Kidney capillary endothelial cell (primary cell): ENCODE data around the gene POLR2B.
"Not testable (repeated sequence)": the region's sequence is repeated elsewhere in the genome, so short reads cannot be mapped to it uniquely, and the experiment has no call there.

Source experiments
- DNase-seq: peaks from one replicate; pipeline ENCODE4 v3.0.0-alpha.2; 2018; ENCODE audit warnings: low spot score

POLR2B gene

DNA sequence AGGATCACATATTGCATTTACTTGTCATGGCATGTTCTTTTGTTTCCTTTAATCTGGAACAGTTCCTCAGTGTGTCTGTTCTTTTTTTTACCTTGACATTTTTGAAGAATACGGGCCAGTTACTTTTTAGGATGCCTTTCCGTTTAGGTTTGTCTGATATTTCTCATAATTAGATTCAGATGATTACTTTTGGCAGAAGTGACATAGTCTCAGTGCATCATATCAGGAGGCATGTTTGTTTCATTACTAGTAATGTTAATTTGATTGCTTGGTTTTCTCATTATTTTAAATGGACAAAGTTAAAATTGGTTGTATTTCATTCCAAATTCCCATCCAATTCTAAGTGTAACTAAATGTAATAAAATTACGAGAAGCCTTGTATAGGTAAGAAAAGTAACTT lies 8.3 kb downstream of the POLR2B start:
- no peak for DNase-seq

DNA sequence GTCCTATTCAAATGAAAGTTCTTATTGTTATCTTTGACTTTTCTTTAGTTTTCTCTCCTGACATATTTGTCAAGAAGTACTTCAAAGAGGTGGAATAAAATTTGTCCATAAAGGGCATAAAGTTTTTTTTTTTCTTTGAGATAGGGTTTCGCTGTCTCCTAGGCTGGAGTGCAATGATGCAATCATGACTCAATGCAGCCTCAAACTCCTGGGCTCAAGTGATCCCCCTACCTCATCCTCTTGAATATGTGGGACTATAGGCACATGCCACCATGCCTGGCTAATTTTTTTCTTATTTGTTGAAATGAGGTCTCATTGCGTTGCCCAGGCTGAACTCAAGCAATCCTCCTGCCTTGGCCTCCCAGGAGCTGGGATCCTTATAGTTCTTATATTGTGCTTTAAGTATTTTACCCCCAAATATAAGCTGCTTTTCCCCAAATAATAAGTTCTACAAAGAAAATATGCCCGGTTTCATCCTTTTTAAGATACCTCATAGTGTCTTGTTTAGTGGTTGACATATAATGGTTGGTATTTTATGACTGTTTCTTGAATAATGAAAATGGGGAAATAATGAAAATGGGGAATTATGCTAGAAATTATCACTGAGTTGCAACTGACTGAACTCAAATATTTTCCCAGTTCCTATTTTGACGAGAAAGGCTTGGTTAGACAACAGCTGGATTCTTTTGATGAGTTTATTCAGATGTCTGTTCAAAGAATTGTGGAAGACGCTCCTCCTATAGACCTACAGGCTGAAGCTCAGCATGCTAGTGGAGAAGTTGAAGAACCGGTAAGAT lies 11.6 kb downstream of the POLR2B start:
- DNase-seq, result no peak

DNA sequence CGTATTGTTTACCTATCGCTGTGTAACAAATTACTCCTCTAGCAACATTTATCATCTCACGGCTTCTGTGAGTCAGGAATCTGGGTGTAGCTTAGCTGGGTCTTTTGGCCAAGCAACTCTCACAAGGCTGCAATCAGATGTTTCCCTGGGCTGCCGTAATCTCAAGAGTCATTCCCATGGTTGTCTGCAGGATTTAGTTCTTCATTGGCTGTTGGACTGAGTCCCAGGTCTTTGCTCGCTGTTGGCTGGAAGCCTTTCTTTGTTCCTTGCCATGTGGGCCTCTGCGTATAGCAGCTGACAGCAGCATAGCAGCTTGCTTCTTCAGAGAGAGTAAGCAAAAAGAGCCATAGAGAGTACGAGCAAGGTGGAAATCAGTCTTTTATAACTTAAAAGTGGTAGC lies 16.8 kb downstream of the POLR2B start:
- no peak for DNase-seq

DNA sequence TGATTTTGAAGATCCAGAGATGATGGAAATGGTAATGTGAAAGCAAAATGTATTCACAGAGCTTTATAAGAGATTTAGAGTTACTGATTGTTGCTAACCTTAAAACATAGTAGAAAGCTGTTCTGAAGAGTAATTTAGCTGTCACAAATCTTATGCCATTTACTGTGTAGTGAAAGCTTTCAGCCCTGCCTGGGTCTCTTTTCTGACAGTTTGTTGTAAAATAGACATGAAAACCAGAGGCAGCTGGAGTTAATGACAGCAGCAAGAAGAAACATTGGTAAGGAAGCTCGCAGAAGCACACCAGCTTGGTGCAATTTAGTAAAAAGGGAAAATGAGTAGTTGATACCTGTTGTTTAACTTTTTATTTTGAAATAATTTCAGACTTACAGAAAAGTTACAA lies 21.1 kb downstream of the POLR2B start:
- no peak for DNase-seq

DNA sequence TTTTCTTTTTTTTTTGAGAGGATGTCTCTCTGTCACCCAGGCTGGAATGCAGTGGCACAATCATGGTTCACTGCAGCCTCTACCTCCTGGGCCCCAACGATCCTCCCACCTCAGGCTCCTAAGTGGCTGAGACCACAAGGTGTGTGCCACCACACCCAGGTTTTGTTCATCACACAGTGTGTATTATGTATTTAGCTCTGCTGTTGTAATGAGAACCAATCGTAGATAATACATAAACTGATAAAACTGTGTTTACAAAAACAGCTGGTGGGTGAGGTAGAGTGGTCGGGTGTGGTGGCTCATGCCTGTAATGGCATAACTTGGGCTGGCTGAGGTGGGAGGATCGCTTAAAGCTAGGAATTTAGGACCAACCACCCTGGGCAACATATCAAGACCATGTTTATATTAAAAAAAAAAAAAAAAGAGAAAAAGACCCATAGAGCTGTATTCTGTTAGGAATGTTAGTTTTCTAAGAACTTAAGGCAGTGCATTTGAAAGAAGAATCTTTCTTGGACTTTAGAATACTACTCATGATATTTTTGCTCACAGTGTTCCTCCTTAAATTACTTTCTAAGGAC lies 34.9 kb downstream of the POLR2B start:
- DNase-seq, result no peak

DNA sequence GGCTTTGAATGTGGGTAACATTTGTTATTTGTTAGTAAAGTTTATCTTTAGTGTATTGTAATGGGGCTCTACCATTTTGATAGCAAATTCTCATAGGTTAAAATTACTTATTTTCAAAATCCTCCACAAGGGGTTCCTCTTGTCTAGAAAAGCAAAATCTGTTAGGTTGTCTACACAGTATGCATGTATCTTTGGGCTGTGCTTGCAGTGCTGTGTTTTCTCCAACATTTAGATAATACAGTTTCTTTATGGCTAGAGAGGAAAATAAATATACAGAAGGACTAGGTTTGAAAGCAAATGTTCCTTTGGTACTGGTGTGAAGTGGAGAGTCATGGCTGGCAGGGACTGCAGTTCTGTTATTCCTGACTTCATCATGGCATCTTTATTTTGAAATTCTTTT lies 40.3 kb downstream of the POLR2B start:
- no peak for DNase-seq

DNA sequence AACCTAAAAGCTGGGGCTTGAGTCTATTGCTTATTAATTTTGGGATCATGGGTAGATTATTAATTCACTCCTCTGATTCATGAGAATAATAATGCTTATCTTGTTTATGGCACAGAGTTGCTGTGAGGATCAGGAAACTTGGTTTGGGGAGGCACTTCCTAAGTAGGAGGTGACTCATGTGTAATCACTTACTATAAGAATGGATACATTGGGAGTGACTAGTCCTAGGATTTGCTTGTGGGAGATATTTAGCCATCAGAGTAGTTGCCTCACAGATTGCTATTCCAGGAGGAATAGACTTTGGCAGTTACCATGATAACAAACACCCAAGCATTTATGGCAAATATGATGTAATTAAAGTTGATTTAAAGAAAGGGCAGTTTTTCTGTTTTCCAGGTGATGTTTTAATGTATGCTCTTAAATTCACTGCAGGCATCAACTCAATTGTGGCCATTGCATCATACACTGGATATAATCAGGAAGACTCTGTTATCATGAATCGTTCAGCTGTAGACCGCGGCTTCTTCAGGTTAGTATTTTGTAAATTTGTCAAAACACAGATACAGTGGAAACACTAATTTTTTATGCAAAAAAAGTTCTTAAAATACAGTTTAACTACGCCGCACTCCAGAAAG lies 41.9 kb downstream of the POLR2B start:
- DNase-seq, result peak; percentile 89

DNA sequence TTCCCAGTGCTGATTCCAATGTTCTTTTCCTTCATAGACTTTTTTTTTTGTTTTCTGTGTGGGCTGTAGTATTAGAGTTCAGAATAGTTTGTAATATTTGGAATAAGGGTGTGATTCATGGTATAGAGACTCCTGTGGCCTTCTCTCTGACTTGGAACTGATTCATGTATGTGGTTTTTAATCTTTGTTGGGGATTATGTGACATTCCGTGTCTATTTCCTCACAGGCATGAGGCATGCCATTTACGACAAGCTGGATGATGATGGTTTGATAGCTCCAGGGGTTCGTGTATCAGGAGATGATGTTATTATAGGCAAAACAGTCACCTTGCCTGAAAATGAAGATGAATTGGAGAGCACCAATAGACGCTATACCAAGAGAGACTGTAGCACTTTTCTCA lies 44.4 kb downstream of the POLR2B start:
- no peak for DNase-seq

DNA sequence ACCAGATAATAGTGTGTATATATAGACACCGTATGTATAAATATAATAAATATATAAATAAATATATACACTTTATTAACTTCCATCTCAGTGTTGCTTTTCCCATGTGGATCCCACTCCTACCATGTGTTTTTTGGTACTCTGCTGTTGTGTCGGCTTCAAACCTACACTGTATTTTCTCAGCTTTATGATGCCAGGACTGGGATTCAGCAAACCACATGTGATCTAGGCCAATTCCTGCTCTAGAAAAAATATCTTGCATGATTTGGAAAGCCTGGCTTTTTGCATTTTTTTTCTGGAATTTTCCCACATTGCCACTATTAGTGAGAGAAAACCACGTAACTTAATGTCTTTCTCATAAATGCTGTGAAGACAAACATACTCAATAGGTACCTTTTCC lies 55.8 kb downstream of the POLR2B start:
- DNase-seq, result no peak

DNA sequence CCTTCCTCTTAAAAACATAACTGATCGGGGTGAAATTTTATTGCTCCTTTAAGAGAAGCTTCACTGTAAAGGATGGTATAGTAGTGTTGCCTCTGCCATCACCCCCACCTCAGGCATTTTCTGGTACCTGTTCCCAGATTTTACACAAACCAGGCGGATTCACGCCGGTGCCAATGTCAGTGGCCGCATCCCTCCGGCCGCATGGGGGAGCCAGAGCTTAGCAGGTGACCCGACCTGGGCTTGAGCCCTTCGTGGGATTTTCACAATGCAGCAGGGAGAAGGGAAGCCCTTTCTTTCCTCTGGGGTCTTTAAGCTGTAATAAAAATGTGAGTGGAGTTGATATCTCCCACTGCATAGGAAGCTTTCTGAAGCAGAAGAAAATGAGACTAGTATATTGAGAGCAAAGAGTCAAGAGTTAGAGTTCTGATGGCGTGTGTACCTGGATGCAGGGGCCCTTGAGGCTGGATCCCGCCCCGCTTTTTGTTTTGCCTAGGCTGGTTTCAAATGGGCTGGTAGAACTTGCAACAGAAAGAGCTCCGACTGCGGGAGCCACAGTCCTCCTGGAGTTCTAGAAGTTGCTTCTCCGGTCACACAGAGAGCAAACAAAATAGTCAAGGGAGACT lies 59.4 kb downstream of the POLR2B start:
- DNase-seq, result no peak

DNA sequence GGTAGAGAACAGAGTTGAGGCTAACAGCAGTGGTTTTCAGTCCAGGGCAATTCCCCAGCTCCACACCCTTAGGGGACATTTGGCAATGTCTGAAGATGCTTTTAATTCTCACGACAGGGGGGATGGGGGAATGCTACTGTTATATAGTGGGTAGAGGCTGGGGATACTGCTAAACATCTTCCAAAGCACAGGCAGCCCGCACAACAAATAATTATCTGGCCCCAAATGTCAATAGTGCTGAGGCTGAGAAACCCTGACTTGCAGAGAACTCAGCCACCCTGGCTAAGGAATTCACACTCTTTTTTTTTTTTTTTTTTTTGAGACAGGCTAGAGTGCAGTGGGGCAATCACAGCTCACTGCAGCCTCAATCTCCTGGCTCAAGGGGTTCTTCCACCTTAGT lies 60.6 kb downstream of the POLR2B start:
- no peak for DNase-seq

DNA sequence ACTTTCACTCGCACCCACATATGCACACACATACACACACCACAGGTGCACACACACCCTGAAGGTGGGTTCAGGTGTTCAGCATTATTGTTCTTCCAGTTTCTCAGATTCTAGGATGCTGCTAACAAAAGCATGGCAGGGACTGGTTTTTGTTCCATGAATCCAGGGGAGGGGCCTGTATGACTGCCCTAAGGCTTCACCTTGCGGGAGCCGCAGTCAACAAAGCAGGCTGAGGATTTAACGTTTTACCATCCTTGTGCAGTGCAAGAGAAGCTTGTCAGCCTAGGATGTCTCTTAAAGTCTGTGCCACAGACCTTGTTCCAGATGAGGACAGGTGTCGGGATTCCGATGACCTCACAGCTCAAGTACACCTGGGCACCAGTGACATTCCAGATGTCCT lies 61.8 kb downstream of the POLR2B start:
- DNase-seq, result no peak

DNA sequence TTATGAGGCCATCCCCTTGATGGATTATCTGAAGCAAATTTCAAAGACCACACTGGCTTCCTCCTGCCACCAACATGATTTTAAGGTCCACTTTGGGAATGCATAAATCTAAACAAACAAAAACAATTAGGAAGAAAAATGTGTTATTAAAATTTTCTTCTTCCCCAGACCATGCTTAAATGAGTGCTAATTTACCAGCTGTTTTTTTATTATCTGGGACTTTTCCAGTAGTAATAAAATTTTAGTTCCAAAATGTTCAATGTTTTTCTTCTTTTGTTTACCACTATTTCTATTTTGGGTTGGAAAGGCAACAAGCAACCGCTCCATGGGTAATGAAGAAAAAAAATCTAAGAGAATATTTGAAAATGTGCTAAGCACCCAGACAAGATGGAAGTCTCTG lies 62.3 kb downstream of the POLR2B start:
- DNase-seq, result no peak

DNA sequence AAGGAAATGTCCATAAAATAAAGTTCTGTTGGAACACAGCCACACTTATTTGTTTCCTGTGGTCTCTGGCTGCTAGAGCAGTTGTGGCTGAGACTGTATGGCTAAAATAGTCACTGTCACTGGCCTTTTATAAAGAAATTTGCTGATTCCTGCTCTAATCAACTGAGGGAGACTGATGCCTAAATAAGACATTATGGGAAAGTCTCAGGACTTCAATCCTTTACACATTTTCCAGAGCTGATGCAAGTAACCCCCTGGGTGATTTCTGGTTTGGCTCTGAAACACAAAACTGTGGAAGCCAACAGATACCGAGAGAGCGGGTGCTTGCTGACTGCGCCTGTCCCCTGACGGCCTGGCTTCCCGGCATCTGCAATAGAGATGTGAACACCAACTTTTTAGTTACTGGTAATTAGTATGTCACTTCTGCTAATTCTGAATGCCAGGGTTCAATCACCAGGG lies 64.0 kb downstream of the POLR2B start:
- no peak for DNase-seq

DNA sequence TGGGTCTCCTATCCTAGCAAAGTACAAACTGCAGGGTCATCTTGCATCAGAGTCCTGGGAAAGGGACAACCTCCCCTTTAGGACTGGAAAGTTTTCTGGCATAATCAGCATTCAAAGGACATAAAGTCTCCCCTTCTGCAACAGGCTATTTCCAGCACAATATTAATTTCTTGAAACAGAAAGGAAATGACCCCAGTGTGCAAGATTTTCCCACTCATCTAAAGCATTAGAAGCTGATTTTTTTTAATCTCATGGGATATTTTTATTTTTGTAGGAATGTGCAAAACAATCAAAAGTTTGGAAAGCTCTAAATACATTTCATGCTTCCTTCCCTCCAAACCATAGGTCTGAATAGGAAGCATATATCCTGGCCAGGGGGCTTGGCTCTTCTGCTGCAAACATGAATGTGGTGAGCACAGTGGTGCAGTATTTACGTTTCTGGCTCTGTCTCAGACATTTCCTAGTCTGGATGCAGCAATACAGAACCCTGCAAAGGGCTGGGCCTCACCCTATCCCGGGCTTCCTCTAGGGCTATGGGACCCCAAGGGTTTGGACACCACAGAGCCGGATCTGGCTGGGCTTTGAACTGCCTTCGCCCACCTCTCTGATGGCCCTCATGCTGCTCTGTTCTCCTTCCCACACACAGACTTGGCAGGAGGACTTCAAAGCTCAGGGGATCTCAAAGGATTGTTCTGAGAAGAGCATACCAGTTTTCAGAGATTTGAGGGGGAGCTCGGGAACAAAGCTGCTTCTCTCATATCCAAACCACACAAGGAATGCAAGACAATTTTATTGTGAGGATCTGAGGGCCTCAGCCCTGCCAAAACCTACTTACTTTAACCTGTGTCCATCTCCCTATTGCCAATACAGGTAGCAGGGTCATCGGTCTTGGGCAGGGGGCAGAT lies 64.9 kb downstream of the POLR2B start:
- DNase-seq, result peak; percentile 48

DNA sequence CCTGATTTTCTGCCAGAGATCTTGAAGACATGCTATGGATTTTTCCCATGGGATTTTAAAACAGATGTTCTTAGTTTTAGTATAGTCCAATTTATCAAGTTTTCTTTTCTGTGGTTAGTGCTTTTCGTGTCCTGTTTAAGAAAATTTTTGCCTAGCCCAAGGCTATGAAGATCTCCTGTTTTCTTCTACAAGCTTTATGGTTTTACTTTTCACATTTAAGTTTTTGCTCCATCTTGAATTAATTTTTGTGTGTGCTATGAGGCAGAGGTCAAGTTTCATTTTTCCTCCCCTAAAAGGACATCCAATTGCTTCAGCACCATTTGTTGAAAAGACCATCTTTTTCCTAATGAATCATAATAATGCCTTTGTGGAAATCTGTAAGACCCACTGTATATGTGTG lies 65.6 kb downstream of the POLR2B start:
- DNase-seq, result no peak

DNA sequence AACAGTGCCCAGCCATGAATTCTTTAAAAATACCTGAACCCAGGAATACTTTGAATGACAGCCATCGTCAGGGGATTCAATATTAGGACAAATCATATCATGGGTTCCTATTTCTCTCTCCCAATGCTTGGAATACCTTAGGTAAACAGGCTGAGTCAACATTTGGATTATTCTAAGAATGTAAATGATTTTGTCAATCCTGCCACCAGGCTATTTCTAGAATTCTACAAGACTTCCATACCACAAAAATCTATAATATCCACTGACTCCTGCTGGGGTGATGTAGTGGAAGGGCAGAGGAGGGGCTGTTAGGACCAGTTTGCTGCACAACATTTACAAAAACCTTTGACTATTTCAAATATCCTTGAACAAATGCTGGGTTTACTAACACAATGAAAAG lies 66.3 kb downstream of the POLR2B start:
- no peak for DNase-seq

DNA sequence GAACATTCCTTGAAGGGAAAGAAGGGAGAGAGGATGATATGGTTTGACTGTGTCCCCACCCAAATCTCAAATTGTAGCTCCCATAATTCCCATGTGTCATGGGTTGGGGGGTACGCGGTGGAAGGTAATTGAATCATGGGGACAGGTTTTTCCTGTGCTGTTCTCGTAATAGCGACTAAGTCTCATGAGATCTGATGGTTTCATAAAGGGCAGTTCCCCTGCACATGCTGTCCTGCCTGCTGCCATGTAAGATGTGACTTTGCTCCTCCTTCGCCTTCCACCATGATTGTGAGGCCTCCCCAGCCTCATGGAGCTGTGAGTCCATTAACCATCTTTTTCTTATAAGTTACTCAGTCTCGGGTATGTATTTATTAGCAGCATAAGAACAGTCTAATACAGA lies 68.3 kb downstream of the POLR2B start:
- DNase-seq, result not testable (repeated sequence)

DNA sequence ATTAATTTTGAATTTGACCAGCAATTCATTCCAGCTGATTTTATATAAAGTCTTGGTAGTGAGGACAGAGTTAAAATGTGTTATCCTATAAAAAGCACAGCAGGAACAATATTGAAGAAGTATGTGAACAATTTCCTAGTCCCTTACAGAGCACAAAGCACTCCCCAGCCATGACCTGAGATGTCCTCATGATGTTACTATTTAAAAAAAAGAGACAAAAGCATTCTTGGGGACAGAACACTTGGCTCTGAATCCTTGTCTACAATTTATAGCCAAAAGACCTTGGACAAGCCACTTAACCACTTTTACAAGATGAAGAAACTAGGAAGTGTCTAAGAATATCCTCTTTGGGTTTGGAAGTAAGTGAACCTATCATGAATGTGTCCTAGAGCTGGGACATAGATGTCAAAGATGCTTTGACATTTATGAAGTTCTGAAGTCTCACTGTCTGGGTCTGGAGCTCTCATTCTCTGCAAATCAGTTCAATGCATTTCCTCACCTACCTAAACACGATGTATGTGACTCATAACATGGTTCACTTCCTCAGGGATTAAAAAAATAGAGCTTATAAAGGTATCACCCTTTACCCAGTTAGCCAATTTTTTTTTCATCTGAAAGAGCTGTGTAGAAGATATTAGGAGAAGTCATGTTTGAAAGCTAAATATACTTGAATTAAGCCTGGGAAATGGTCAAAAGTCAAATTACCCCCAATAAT lies 70.1 kb downstream of the POLR2B start:
- DNase-seq, result peak; percentile 65

DNA sequence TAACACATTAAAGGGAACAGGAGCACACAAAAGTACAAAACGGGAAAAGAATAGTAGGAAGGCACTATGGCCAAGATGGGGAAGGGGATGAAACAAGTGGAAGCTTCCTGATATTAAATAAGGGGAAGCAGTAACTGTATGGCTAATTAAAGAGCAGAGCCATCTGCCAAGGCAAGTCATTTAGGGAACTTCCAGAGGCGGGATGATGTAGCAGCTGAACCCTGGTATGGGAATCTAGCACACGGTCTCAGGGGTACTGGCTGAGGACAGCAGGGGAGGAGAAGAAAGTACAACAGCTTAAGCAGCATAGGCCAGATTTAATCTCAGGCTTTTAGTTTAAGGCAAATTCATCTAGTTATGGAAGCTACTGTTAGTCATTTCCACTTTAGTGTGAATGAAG lies 72.4 kb downstream of the POLR2B start:
- DNase-seq, result no peak

DNA sequence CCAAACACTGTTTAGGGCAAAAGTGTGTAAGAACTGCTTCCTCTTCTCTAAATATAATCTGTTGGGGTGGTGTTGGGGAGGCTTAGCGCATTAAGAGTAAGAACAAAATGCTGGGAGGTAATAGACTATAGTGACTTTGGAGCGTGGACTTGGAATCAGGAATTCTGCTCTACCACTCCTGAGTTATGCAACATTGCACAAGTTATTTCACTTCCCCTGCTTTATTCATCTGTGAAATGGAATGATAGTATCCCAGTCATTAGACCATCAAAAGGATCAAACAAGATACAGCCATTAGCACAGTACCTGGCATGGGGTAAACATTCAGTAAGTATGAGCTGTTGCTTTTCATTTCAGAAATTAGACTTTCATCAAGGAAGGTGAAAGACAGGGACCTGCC lies 72.8 kb downstream of the POLR2B start:
- DNase-seq, result no peak
